Activated CD4-positive, alpha-beta memory T cell treated with anti-CD3 and anti-CD28 coated beads for 36 hours (primary cell): Measurements from ENCODE around the gene RNU6-9. TPM values are rescaled to one million over a fixed set of nuclear protein-coding genes. Genes with fewer than 3 reads are reported as not detected.

Experiments
- CTCF ChIA-PET: fragments of 350-600 bp; sonication (Branson Sonifier 250); formaldehyde crosslinking; loops from one replicate; lab custom pipeline; 2021; ENCODE audit warnings: antibody characterized with exemption, inconsistent platforms; lab: Charles Lee
- POLR2A ChIA-PET: fragments of 350-600 bp; sonication (Branson Sonifier 250); formaldehyde crosslinking; loops from one replicate; lab custom pipeline; 2021; ENCODE audit warnings: antibody characterized with exemption; lab: Charles Lee
- DNase-seq: peaks from one replicate; pipeline ENCODE4 v3.0.0-alpha.2; 2020
- H3K27ac Mint-ChIP-seq: one replicate; pipeline ENCODE4 v1.8.0; 2021; ENCODE audit warnings: mixed read lengths
- H3K27me3 Mint-ChIP-seq: one replicate; pipeline ENCODE4 v1.8.0; 2021; ENCODE audit warnings: mixed read lengths
- H3K36me3 Mint-ChIP-seq: one replicate; pipeline ENCODE4 v1.8.0; 2021; ENCODE audit warnings: mixed read lengths
- H3K4me1 Mint-ChIP-seq: one replicate; pipeline ENCODE4 v1.8.0; 2021; ENCODE audit warnings: low read depth, mixed read lengths
- H3K4me3 Mint-ChIP-seq: one replicate; pipeline ENCODE4 v1.8.0; 2021; ENCODE audit warnings: mild to moderate bottlenecking, mixed read lengths
- H3K9me3 Mint-ChIP-seq: one replicate; pipeline ENCODE4 v1.8.0; 2021; ENCODE audit warnings: mixed read lengths
- intact Hi-C: fragments of 100-400 bp; cut with micrococcal nuclease; formaldehyde crosslinking; loops from one replicate; pipeline ENCODE4 v1.15.1; 2023
- total RNA-seq, 2 experiments: library from RNA; stranded (reverse); gene quantifications; one replicate each; pipeline ENCODE4 v1.2.3, GENCODE V29; 2021

Gene RNU6-9
- total RNA-seq, 2 experiments from 2014 or later, result not detected

DNA sequence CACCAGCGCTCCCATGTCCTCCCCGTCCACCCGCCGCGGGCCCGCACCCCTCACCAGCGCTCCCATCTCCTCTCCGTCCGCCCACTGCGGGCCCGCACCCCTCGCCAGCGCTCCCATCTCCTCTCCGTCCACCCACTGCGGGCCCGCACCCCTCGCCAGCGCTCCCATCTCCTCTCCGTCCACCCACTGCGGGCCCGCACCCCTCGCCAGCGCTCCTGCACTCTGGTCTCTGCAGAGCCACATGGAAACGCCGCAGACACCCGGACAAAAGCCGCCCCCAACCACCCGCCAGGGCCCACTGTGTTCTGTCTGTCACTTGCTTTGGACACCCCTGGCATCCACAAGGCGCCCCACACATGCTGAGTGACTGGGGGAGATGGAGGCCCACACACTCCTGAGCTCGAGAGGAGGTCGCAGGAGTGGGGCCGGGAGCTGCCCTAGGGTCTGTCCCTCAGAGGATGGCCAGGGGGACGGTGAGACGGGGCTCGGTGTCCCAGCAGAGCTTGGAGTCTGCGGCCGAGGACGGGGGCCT lies 26.4 kb upstream of the RNU6-9 start:
- DNase-seq, result no peak
- H3K9me3 Mint-ChIP-seq, result no peaks in the 10 kb centered on the region
- no peak overlapping the region for H3K27ac Mint-ChIP-seq
- H3K4me3 Mint-ChIP-seq, result no peak overlapping the region
- intact Hi-C loops, result no loop called here
- peaks cover 14% of the 10 kb centered on the region for H3K4me1 Mint-ChIP-seq
- H3K36me3 Mint-ChIP-seq, result peaks cover 7% of the 10 kb centered on the region
- no peaks in the 10 kb centered on the region for H3K27me3 Mint-ChIP-seq
- CTCF ChIA-PET, result interaction anchor here (1.1 kb wide), 1 partner anchor 403 kb away, joined by 4 read pairs; the partner anchor contains the start of gene CIRBP
- POLR2A ChIA-PET, result no interaction called here

DNA sequence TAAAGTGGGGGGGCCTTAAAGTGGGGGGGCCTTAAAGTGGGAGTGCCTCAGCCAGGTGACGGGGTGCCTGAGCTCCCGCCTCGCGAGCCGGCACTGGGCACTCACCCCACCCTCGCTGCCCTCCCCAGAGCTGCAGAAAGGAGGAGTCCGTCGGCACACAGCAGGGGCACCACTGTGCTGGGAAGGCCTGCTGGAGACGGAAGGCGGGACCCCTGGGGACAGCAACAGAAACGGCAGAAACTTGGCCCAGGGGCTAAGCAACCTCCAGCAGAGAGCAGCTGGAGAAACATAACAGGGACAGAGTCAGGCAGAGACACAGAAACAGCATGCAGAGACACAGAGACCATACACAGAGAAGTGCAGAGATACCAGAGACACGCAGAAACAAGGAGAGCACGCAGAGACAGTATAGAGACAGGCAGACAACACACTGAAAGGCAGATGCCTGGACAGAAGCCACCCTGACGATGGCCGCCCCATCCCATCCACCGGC lies 25.9 kb upstream of the RNU6-9 start:
- H3K4me3 Mint-ChIP-seq, result no peak overlapping the region
- DNase-seq, result no peak
- no peak overlapping the region for H3K27ac Mint-ChIP-seq
- ChIA-PET POLR2A (no interaction called here), CTCF (interaction anchor here (1.1 kb wide), 1 partner anchor 402 kb away, joined by 4 read pairs; the partner anchor contains the start of gene CIRBP)
- no peaks in the 10 kb centered on the region for H3K27me3 Mint-ChIP-seq
- intact Hi-C loops, result no loop called here
- H3K9me3 Mint-ChIP-seq, result no peaks in the 10 kb centered on the region
- peaks cover 7% of the 10 kb centered on the region for H3K36me3 Mint-ChIP-seq
- H3K4me1 Mint-ChIP-seq, result peaks cover 18% of the 10 kb centered on the region

DNA sequence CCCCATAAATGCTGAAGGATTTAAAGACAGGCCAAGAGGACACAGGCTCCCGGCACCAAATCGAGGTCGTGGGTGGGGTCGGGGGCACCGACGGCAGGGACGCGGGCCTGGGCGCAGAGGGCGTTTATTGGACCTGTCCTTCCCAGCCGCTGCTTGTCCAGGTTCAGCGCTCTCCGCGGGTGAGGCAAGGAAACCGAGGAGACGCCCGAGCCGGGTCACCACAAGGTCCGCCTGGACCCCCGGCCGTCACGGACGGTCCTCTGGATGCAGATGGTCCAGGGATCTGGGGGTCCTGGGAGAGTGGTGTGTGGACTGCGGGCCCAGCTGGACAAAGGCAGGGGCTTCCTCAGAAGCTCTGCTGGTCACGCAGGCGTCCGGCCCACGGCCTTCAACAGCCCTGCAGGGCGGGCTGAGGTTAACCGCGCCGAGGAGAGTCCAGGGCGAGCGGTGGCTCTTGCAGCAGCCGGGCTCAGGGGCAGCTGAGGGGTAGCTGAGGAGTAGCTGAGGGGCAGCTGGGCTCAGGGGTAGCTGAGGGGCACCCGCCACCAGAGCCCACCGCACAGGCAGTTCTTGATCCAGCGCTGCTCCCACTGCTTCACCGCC lies 25.3 kb upstream of the RNU6-9 start:
- POLR2A ChIA-PET, result no interaction called here
- H3K4me1 Mint-ChIP-seq, result peaks cover 17% of the 10 kb centered on the region
- H3K4me3 Mint-ChIP-seq, result no peak overlapping the region
- H3K27ac Mint-ChIP-seq, result no peak overlapping the region
- no peaks in the 10 kb centered on the region for H3K9me3 Mint-ChIP-seq
- intact Hi-C loops, result no loop called here
- CTCF ChIA-PET, result interaction anchor here (0.6 to 1.1 kb wide), 2 partner anchors 95 to 401 kb away, joined by 3 to 4 read pairs; partner anchors contain the start of gene CIRBP
- H3K36me3 Mint-ChIP-seq, result peaks cover 7% of the 10 kb centered on the region
- H3K27me3 Mint-ChIP-seq, result no peaks in the 10 kb centered on the region
- DNase-seq, result no peak

DNA sequence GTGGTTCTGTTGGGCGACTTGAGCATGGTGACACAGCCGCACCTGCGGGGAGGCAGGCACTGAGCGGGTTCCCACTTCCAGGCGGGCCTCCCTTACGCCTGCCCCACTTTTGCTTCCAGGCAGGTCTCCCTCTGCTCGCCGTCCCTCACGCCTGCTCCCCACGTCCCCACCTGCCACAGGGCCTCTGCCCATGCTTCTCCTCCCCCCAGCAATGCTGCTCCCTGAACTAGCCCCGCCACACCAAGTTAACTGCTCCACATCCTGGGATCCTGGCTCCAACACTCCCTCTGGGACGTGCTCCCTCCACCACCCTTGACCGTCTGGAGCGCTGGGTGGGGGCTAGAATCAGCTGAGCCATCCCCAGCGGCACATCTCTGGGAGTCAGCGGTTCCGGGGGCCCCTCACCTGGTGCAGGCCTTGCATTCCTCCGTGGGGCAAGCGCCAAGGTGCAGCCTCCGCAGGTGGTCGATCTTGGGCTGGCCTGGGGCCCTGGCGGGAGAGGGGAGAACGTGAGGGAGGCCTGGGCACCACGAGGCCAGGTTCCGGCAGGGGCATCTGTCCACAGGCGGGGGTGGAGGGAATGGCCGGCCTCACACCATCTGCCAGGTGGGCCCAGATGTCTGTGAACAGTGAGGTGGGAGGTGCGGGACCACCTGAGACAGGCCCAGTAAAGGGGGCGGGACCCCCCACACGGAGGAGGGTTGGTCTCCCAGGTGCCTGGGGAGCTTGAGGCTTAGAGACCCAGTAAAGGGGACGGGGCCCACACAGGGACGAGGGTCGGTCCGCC lies 24.6 kb upstream of the RNU6-9 start:
- intact Hi-C loops, result no loop called here
- DNase-seq, result no peak
- POLR2A ChIA-PET, result no interaction called here
- Mint-ChIP-seq H3K27me3 (no peaks in the 10 kb centered on the region), H3K9me3 (no peaks in the 10 kb centered on the region), H3K36me3 (peaks cover 7% of the 10 kb centered on the region), H3K4me3 (no peak overlapping the region), H3K27ac (no peak overlapping the region), H3K4me1 (peaks cover 12% of the 10 kb centered on the region)
- CTCF ChIA-PET, result interaction anchor here (0.6 kb wide), 1 partner anchor 95 kb away, joined by 3 read pairs; no protein-coding TSS in a partner anchor

DNA sequence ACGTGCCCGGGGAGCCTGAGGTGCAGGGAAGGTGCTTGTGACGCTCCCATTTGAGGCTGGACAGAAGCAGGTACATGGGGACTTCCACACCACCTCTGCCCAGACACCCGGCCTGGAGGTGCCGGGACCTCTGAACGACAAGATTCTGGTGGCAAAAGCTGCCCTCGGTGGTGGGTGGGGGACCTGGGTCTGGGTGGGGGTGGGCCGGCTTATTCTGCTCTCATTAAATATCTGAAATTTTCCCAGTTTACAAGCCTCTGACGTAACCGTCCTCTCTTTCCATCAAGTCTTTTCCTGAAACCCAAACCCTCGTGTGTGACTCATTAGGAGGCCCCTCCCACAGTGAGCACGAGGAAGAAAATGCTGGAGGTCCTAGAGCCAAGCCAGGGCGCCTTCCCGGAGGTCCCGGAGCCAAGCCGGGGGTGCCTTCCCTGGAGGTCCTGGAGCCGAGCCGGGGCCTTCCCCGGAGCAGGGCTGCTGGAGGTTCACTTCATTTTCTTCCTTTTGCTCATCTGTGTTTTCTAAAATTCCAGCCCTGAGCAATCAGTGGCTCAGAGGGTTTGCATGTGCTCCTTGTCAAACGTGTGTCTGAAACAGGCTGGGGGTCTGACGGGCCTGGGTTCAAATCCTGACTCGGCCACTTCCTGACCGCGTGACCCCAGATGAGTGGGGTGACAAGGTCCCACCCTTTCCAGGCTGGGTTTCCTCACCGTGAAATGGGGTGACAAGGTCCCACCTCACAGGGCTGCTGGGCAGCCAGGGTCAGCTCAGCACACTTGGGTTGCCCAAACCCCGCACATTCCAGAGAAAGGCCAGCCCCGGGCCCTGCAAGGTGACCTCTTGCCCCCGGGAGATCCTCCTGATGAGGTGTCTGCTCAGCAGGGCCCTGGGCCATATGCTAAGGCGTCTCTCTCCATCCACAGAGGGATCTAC lies 23.8 kb upstream of the RNU6-9 start:
- intact Hi-C loops, result no loop called here
- ChIA-PET POLR2A (no interaction called here), CTCF (no interaction called here)
- Mint-ChIP-seq H3K4me1 (peaks cover 9% of the 10 kb centered on the region), H3K9me3 (no peaks in the 10 kb centered on the region), H3K27ac (no peak overlapping the region), H3K27me3 (no peaks in the 10 kb centered on the region), H3K36me3 (peaks cover 7% of the 10 kb centered on the region), H3K4me3 (no peak overlapping the region)
- no peak for DNase-seq

DNA sequence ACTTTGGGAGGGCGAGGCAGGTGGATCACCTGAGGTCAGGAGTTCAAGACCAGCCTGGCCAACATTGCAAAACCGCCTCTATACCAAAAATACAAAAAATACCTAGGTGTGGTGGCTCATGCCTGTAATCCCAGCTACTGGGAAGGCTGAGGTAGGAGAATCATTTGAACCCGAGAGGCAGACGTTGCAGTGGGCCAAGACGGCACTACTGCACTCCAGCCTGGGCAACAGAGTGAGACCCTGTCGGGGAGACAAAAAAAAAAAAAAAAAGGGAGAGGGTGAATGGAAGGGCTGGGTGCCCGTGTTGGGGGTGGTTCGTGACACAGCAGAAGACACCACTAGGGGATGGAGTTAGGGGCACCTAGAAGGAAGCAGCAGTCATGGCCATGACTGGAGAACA lies 23.0 kb upstream of the RNU6-9 start:
- CTCF ChIA-PET, result no interaction called here
- no peak overlapping the region for H3K27ac Mint-ChIP-seq

DNA sequence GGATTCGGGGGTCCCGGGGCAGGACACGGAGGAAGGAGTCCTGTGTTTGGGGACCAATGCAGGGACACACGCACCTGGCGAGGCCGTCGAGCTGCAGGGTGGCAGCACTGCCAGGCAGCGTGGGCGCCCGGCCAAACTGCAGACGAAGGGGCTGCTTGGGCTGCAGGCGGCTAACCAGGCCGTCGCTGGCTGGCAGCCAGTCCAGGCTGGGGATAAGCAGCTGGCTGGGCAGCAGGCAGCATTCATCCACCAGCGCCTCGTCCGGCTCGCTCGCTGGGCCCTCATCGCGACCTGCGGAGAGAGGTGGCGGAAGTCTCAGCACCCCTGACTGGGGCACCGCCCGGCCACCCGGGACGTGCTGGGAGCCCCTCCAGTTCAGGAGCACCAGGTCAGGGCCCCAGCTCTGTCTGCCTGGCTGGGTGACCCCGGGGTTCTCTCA lies 22.3 kb upstream of the RNU6-9 start:
- H3K27ac Mint-ChIP-seq, result no peak overlapping the region
- intact Hi-C loops, result no loop called here
- DNase-seq, result no peak
- no peak overlapping the region for H3K4me3 Mint-ChIP-seq
- H3K9me3 Mint-ChIP-seq, result no peaks in the 10 kb centered on the region
- CTCF ChIA-PET, result no interaction called here
- peaks cover 9% of the 10 kb centered on the region for H3K36me3 Mint-ChIP-seq
- no peaks in the 10 kb centered on the region for H3K27me3 Mint-ChIP-seq
- POLR2A ChIA-PET, result no interaction called here
- peaks cover 9% of the 10 kb centered on the region for H3K4me1 Mint-ChIP-seq

More for the DNA sequence above, 23.0 kb upstream of the RNU6-9 start:
- intact Hi-C loops, result no loop called here
- DNase-seq, result no peak
- H3K36me3 Mint-ChIP-seq, result peaks cover 7% of the 10 kb centered on the region
- peaks cover 9% of the 10 kb centered on the region for H3K4me1 Mint-ChIP-seq
- no peaks in the 10 kb centered on the region for H3K9me3 Mint-ChIP-seq
- no peak overlapping the region for H3K4me3 Mint-ChIP-seq
- H3K27me3 Mint-ChIP-seq, result no peaks in the 10 kb centered on the region
- POLR2A ChIA-PET, result no interaction called here

DNA sequence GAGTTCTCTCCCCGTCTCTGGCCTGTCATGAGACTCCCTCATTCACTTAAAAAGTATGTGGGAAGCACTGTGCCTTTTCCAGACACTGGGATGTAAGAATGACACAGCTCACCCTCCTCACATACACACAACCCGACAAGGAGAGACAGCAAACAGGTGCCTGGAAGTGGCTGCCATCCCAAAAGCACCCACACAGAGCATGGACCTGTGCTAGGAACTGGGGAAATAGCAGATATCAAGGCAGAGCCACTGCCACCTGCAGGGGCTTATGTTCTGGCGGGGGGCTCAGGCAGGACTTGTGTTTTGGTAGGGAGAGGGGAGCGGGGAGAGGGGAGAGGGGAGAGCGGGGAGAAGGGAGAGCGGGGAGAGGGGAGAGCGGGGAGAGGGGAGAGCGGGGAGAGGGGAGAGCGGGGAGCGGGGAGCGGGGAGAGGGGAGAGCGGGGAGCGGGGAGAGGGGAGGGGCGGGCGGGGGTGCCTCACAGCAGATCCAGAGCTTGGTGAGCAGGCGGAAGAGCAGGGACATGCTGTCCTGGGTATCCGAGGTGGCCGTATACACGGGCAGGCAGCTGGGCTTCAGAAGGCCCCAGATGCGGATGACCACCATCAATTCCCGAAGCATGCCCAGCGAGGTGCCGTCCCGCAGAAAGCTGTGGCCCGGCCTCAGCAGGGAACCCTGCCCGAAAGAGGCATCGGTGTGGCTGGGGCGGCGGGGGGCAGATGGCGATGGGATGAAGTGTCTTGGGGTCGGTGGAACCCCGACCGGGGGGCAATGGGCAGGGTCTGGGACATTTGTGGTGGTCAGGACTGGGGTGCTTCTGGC lies 21.6 kb upstream of the RNU6-9 start:
- ChIA-PET CTCF (interaction anchor here (0.8 to 1.2 kb wide), 2 partner anchors 8 to 50 kb away, joined by 3 to 4 read pairs; no protein-coding TSS in a partner anchor), POLR2A (no interaction called here)
- intact Hi-C loops, result loop anchor here (2.0 kb wide), 1 partner anchor 21 kb away; the partner anchor contains the start of genes MED16 and RNU6-9
- peak overlapping the region; percentile 42 for H3K27ac Mint-ChIP-seq
- H3K27me3 Mint-ChIP-seq, result no peaks in the 10 kb centered on the region
- DNase-seq, result no peak
- H3K4me3 Mint-ChIP-seq, result no peak overlapping the region
- peaks cover 9% of the 10 kb centered on the region for H3K36me3 Mint-ChIP-seq
- H3K9me3 Mint-ChIP-seq, result no peaks in the 10 kb centered on the region
- H3K4me1 Mint-ChIP-seq, result peaks cover 9% of the 10 kb centered on the region

DNA sequence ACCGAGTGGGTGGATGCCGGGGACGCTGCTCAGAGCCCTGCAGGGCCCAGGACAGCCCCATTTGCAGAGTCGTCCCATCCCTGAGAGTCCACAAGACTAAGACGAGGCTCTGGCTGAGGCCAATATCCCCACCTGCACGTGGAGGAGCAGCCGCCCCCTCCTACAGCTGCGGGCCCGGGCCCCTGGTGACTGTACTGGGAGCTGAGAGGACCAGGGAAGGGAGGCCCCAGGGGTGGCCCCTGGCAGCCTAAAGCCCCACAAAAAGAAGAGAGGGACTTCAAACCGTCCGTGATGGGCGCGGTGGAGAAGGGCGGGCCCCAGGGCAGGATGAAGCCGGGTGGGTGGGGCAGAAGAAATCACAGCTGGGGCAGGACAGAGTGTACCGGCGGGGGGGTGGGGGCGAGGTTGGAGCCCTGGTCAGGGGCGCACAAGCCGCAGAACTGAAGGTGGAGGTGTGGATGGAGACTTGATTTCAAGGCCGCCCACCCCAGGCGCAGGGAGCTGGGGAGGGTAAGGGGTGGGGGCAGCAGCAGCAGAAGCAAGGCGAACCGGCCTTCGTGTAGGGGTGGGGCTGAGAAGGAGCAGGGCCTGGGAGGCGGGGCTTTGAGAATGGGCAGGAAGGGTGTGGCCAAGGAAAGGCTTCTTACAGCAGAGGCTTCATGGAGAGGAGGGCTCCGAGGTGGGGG lies 20.9 kb upstream of the RNU6-9 start:
- ChIA-PET POLR2A (no interaction called here), CTCF (interaction anchor here (0.8 to 1.2 kb wide), 2 partner anchors 9 to 49 kb away, joined by 3 to 4 read pairs; no protein-coding TSS in a partner anchor)
- Mint-ChIP-seq H3K4me1 (peaks cover 9% of the 10 kb centered on the region), H3K27ac (peak overlapping the region; percentile 62), H3K4me3 (peak overlapping the region; percentile 51), H3K9me3 (no peaks in the 10 kb centered on the region), H3K36me3 (peaks cover 7% of the 10 kb centered on the region), H3K27me3 (no peaks in the 10 kb centered on the region)
- intact Hi-C loops, result loop anchor here (2.0 kb wide), 1 partner anchor 20 kb away; the partner anchor contains the start of genes MED16 and RNU6-9
- DNase-seq, result peak; percentile 88

DNA sequence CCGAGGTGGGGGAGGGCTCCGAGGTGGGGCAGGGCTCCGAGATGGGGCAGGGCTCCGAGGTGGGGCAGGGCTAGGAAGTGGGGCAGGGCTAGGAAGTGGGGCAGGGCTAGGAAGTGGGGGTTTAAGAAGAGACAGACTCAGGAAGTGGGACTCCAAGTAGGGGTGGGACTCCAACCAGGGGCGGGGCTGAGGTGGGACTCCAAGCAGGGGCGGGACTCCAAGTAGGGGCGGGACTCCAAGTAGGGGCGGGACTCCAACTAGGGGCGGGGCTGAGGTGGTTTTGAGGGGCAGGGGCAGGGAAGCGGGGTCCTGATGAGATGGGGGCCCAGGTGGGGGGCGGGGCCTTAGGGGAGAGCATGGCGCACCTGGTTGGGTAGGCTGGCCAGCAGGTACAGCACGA lies 20.2 kb upstream of the RNU6-9 start:
- peaks cover 5% of the 10 kb centered on the region for H3K36me3 Mint-ChIP-seq
- CTCF ChIA-PET, result interaction anchor here (1.2 kb wide), 1 partner anchor 49 kb away, joined by 4 read pairs; no protein-coding TSS in a partner anchor
- peak; percentile 83 for DNase-seq
- H3K4me3 Mint-ChIP-seq, result no peak overlapping the region
- peaks cover 9% of the 10 kb centered on the region for H3K4me1 Mint-ChIP-seq
- H3K9me3 Mint-ChIP-seq, result no peaks in the 10 kb centered on the region
- H3K27me3 Mint-ChIP-seq, result no peaks in the 10 kb centered on the region
- POLR2A ChIA-PET, result interaction anchor here (1.4 kb wide), 1 partner anchor 31 kb away, joined by 3 read pairs; no protein-coding TSS in a partner anchor
- intact Hi-C loops, result loop anchor here (2.0 kb wide), 1 partner anchor 20 kb away; the partner anchor contains the start of genes MED16 and RNU6-9
- H3K27ac Mint-ChIP-seq, result no peak overlapping the region
